Muscle layer of duodenum (tissue), 2 donors: ENCODE data around the gene ROCK1.

ENCODE experiments used
- H3K27ac ChIP-seq: one replicate; pipeline ENCODE4 v1.7.0; 2013; ENCODE audit warnings: mild to moderate bottlenecking, low read length
- H3K27me3 ChIP-seq: one replicate; pipeline ENCODE4 v1.7.0; 2013; ENCODE audit warnings: low read depth, mild to moderate bottlenecking, control low read depth, low read length
- H3K36me3 ChIP-seq, 2 donors: one replicate each; pipeline ENCODE4 v1.7.0; 2013; ENCODE audit warnings: low read length in 2 of 2, control low read depth in 1 of 2, mild to moderate bottlenecking in 1 of 2; ENCODE audit not compliant: insufficient read depth in 2 of 2, control insufficient read depth in 1 of 2
- H3K4me1 ChIP-seq, 2 donors: one replicate each; pipeline ENCODE4 v1.7.0; 2013; ENCODE audit warnings: low read length in 2 of 2, mild to moderate bottlenecking in 2 of 2, control low read depth in 1 of 2, moderate library complexity in 1 of 2; ENCODE audit not compliant: insufficient read depth in 2 of 2, control insufficient read depth in 1 of 2
- H3K4me3 ChIP-seq, 2 donors: one replicate each; pipeline ENCODE4 v1.7.0; 2013; ENCODE audit warnings: low read length in 2 of 2, low read depth in 1 of 2, mild to moderate bottlenecking in 1 of 2
- H3K9me3 ChIP-seq, 2 donors: one replicate each; pipeline ENCODE4 v1.7.0; 2013; ENCODE audit warnings: low read length in 2 of 2, control low read depth in 1 of 2, mild to moderate bottlenecking in 1 of 2; ENCODE audit not compliant: control insufficient read depth in 1 of 2
- donor health status: healthy.

The ROCK1 gene

GRCh38 chr18:21123290-21123926 is 11.8 kb upstream of the ROCK1 start:
- Histone ChIP-seq H3K4me3 (no peak overlapping the region), H3K27ac (no peak overlapping the region), H3K9me3 (no peaks in the 10 kb centered on the region), H3K4me1 (no peaks in the 10 kb centered on the region), H3K27me3 (no peaks in the 10 kb centered on the region), H3K36me3 (no peaks in the 10 kb centered on the region)

GRCh38 chr18:21118806-21119205 is 7.2 kb upstream of the ROCK1 start:
- H3K4me1 ChIP-seq = no peaks in the 10 kb centered on the region
- H3K9me3 ChIP-seq = no peaks in the 10 kb centered on the region
- no peak overlapping the region for H3K4me3 ChIP-seq
- H3K27me3 ChIP-seq = no peaks in the 10 kb centered on the region
- H3K36me3 ChIP-seq = no peaks in the 10 kb centered on the region
- H3K27ac ChIP-seq = no peak overlapping the region

DNA sequence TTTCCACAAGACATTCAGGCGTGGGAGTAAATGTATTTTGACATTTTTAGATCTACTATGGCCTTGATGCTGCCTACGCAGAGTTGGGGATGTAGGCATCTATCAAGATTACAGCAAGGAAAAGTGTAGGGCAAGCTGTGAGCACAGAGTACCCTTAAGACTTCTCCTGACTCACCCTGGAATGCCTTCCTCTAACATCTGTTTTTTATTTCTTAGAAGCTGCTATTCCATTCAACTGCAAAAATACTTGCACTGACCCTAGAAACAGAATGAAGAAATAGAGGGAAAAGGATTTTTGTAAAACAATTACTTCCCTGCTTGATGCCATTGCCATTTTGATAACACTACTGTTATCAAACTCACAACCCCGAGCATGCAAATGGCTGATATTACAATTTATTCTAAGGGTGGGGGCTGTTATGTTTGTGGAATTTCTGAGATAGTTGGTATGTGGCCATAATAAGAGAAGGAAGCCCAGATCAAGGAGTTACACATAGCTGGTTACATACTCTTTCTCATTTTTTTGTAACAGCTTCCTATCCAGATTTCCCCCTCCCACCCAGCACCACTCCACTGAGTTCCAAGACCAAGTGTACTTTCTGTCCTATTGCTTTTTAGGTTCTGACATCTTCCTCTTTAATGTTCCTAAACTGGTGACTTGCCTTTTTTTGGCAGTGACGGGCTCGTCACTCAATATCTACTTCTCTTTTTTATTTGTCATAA is 6.0 kb upstream of the ROCK1 start:
- H3K36me3 ChIP-seq = no peaks in the 10 kb centered on the region
- H3K9me3 ChIP-seq = no peaks in the 10 kb centered on the region
- H3K4me1 ChIP-seq = no peaks in the 10 kb centered on the region
- H3K4me3 ChIP-seq = no peak overlapping the region
- H3K27me3 ChIP-seq = no peaks in the 10 kb centered on the region
- no peak overlapping the region for H3K27ac ChIP-seq

GRCh38 chr18:21115519-21116411 is 4.2 kb upstream of the ROCK1 start:
- Histone ChIP-seq H3K4me1 (no peaks in the 10 kb centered on the region), H3K9me3 (no peaks in the 10 kb centered on the region), H3K27me3 (no peaks in the 10 kb centered on the region), H3K27ac (no peak overlapping the region), H3K4me3 (no peak overlapping the region), H3K36me3 (peaks cover 0 to 6% of the 10 kb centered on the region in 2 donors)

GRCh38 chr18:21112543-21113105 is 1.0 kb upstream of the ROCK1 start:
- Histone ChIP-seq H3K9me3 (no peaks in the 10 kb centered on the region), H3K4me1 (peaks cover 14 to 19% of the 10 kb centered on the region in 2 donors), H3K27me3 (no peaks in the 10 kb centered on the region), H3K36me3 (peaks cover 0 to 6% of the 10 kb centered on the region in 2 donors), H3K27ac (peak overlapping the region; percentile 97), H3K4me3 (peak overlapping the region; percentile 71 to 82)

DNA sequence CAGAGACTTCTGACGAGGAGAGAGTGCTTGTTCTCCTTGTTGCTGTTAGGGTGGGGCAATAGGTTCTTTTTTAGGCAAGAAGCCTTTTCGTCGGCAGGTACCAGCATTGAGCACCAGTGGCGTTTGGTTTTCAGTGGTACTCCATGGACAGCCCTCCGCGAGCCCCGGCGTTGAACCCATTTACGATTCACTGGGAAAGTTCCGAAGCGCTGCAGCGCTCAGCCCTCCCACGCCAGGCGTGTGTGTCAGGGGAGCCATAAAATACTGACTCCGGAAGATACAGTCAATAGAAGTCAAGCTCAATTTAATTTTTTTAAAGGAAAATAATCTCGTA is 494 bp upstream of the ROCK1 start:
- Histone ChIP-seq H3K4me3 (peak overlapping the region; percentile 71 to 82), H3K36me3 (peaks cover 0 to 6% of the 10 kb centered on the region in 2 donors), H3K27ac (peak overlapping the region; percentile 97), H3K27me3 (no peaks in the 10 kb centered on the region), H3K4me1 (peaks cover 14 to 21% of the 10 kb centered on the region in 2 donors), H3K9me3 (no peaks in the 10 kb centered on the region)

GRCh38 chr18:21110713-21111345 is 784 bp downstream of the ROCK1 start:
- Histone ChIP-seq H3K36me3 (peaks cover 0 to 6% of the 10 kb centered on the region in 2 donors), H3K27ac (peak overlapping the region; percentile 93), H3K4me1 (peaks cover 14 to 28% of the 10 kb centered on the region in 2 donors), H3K9me3 (no peaks in the 10 kb centered on the region), H3K27me3 (no peaks in the 10 kb centered on the region), H3K4me3 (peak overlapping the region; percentile 82 to 100)

DNA sequence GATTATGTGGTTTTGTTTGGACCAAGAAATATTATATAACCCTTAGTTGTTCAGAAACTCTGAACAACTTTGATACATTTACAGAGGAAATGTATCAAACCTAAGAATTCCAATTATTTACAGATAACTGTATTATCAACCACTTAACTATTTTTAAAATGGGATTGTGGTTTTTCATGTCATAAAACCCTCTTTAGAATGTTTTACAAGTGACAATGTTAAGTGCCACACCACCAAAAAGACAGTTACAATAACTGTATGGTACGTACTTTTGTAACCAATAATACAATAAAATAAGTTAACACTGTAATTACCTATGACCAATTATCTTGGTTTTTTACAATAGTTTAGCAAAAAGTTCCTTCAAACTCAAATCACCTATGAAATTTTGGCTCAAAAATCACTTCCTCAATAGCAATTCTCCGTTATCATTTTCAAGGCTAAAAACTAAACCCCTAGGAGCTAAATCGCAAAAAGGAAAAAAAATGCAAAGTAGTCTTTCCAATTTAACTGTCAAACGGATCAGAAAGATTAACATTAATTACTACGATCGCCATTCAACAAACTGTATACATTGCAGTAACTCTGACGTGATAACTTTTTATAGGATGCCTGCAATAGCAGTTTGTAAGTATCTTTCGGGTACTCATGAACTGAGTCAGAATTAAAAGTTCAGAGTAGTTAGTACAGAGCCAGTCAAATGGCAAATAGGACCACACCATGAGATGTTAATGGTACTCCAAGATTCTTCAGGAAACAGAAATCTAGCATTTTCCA is 1.5 kb downstream of the ROCK1 start:
- H3K27ac ChIP-seq = peak overlapping the region; percentile 93
- H3K36me3 ChIP-seq = peaks cover 0 to 6% of the 10 kb centered on the region in 2 donors
- peaks cover 14 to 30% of the 10 kb centered on the region in 2 donors for H3K4me1 ChIP-seq
- no peaks in the 10 kb centered on the region for H3K27me3 ChIP-seq
- no peaks in the 10 kb centered on the region for H3K9me3 ChIP-seq
- peak overlapping the region; percentile 82 to 100 for H3K4me3 ChIP-seq

- no peaks in the 10 kb centered on the region for H3K9me3 ChIP-seq
- no peak overlapping the region for H3K27ac ChIP-seq
- H3K27me3 ChIP-seq = no peaks in the 10 kb centered on the region
- peaks cover 14 to 30% of the 10 kb centered on the region in 2 donors for H3K4me1 ChIP-seq
- H3K36me3 ChIP-seq = peaks cover 0 to under 1% of the 10 kb centered on the region in 2 donors
- H3K4me3 ChIP-seq = no peak overlapping the region
These were observed 5.7 kb downstream of the ROCK1 start for GRCh38 chr18:21105936-21106335.

DNA sequence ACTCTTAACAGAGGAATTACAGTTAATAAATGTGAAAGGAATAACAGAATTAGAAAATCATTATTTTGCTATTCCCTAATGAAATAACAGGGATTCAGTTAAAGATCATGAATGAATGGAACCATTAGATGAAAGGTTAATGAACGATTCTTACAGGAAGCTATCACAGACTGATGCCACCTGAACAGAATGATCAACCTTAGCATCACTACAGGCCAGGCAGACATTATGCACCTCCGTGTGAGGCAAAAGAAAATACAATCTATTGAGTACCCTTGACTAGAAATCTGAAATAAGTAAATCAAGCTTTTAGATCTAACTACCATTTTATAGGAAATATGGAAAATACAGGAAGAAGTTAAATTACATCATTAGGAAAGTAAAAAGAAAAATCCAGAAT is 10.4 kb downstream of the ROCK1 start:
- Histone ChIP-seq H3K4me3 (no peak overlapping the region), H3K27me3 (no peaks in the 10 kb centered on the region), H3K4me1 (peaks cover 0 to 13% of the 10 kb centered on the region in 2 donors), H3K9me3 (no peaks in the 10 kb centered on the region), H3K36me3 (no peaks in the 10 kb centered on the region), H3K27ac (no peak overlapping the region)
